ENCODE measurements around the gene SLCO4A1.
"Not testable (repeated sequence)": the region's sequence is repeated elsewhere in the genome, so short reads cannot be mapped to it uniquely, and the experiment has no call there.

The SLCO4A1 gene

DNA sequence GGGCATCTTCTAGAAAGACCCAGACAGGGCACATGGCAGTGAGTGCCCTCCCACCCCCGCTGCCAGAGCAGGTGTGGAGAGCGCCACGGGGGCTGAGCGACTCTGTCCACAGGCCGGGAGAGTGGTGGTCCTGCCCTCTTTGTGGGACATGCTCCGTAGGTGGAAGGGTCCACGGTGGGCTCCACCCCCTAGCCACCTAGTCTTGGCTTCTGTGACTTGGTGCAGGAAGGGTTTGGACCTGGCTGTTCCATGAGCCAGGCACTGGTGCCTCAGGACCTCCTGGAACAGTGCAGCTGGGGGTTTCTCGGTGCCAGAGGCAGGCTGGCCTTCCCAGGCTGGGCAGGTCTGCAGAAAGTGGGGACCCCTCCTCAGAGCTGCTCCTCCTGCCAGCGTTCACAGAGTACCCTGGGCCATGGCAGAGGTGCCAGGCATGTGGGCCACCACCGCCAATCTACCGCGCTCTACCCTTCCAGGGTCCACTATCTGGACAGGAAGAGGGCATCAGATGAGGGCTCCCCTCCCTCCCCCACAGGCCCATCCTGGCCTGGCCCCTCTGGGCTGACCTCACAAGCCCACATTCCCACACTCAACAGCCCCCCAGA is 23.0 kb downstream of the SLCO4A1 start:
- DNase-seq (ENCODE audit: low read depth), result no peak

DNA sequence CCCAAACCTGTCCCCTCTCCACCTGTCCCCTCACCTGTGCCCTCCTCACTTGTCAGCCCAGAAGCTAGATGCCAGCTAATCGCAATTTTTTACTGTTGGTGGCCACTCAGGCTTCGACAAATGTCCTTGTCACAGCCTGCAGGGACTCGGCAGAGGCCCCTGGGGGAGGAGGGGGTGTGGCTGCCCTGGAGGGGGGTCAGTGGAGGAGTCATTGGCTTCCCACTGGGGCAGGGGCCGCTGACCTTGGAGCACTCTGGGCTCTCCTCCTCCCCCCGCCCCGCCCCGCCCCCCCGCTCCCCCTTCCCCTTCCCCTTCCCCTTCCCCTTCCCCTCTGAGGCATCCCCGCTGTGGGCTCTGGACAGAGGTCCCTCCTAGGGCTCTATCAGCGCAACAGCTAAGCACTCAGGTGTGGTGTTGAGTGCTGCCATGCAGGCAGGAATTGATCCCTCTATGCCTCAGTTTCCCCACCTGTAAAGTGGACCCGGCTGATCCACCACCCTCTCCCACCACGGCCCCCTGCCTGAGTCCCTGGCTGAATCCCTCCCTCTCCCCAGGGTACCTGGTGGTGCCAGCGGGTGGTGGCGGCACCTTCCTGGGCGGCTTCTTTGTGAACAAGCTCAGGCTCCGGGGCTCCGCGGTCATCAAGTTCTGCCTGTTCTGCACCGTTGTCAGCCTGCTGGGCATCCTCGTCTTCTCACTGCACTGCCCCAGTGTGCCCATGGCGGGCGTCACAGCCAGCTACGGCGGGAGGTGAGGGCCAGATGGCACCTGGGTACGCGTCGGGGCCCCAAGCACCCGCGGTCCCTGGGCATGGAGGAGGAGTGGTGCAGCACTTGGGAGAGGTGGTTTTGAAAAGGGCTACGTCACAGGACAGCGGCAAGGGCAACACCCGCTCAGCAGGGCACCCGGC is 23.8 kb downstream of the SLCO4A1 start:
- DNase-seq (ENCODE audit: low read depth), result no peak

DNA sequence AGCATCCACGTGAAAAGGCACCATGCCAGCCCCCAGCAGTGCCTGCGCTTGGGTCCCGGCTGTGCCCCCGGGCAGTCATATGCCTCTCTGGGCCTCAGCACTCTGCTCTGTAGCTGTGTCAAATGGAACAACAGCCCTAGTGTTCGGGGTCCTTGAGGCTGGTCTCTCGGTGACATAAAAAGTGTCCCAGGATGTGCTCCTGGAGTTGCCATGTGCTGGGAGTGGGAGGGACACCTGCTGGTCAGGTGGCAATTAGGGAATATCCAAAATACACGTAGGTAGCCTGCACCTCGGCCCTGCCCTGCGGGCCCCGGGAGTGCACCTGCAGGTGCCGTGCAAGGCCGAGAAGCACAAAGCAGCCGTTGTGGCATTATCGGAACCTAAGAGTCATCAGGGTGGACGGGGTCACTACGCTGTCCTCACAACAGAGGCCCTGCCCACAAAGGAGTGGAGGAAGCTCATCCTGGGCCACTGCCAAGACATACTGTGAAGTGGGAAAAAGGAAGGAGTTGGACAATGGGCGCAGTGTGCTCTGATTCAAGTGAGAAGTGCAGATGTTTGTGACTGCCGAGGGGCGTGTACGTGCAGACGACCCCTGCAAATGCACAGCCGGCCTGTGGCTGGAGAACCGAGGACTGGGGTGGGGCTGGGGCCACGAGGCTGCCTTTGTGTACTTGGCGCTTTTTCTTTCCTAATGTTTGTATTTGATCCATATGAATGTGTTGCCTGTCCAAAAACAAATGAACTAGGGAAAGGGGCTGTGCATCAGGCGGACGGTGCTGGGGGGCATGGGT is 24.6 kb downstream of the SLCO4A1 start:
- peak; percentile 26 for DNase-seq (ENCODE audit: low read depth)

DNA sequence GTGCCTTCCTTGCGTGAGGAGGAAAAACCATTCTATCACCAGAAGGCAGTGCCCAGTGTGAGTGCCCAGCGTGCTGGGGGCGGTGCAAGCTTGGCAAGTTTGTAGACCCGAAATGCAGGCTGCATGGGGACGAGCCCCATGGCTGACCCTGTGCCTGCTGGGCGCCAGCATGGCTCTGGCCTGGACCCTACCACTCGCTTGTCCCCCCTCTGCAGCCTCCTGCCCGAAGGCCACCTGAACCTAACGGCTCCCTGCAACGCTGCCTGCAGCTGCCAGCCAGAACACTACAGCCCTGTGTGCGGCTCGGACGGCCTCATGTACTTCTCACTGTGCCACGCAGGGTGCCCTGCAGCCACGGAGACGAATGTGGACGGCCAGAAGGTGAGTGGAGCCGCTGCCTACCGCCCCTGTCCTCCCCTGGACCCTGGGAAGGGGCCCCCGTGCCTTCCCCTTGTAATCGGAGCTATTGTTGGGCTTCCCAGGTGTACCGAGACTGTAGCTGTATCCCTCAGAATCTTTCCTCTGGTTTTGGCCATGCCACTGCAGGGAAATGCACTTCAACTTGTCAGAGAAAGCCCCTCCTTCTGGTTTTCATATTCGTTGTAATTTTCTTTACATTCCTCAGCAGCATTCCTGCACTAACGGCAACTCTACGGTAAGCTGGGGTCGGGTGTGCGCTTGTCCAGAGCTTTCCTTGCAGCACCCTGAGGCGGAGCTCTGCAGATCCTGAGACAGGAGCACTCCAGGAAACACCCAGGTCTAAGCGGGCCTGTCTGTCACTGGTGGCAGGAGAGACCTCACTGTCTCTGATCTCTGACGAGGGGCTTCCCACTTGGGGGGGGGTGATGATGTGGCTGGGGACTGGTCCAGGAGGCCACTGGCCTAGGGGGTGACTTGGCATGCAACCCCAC is 25.5 kb downstream of the SLCO4A1 start:
- no peak for DNase-seq (ENCODE audit: low read depth)

DNA sequence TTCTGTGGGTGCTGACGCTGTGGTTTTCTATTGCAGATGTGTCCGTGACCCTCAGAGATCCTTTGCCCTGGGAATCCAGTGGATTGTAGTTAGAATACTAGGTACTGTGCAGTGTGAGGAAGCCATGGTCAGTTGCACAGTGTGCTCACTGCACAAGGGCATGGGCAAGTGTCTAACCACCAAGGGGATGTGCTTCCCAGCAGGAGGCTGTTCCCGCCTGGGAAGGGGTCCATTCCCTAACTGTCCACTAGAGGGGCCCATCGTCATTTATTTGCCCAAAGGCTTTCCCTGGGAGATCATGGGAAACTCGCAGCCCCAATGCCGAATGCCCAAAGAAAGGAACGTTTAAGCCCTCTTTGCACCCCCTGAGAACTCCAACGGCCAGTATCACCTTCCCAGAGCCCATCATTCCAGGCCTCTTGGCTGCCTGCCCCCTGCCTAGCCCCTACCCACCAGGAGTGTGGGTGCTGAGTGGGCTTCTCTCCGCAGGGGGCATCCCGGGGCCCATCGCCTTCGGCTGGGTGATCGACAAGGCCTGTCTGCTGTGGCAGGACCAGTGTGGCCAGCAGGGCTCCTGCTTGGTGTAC is 26.2 kb downstream of the SLCO4A1 start:
- DNase-seq (ENCODE audit: low read depth), result peak; percentile 87

DNA sequence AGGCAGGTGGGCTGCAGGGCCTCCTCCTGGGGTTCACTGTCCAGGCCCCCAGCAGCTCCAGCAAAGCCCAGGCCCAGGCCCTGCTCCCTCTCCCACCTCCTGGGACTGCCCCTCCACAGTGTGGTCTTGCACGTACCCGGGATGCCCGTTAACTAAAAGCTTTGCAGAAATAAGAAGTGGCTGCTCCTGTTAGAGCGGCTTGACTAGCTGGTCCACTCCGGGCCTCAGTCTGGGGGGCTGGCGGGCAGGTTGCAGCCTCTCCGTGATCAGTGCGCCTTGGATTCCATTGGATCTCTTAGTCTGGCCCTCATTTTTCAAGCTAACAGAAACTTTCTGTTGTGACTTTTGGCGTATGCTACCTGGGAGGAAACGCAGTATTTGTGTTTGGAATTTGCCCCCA is 26.9 kb downstream of the SLCO4A1 start:
- DNase-seq (ENCODE audit: low read depth), result no peak

DNA sequence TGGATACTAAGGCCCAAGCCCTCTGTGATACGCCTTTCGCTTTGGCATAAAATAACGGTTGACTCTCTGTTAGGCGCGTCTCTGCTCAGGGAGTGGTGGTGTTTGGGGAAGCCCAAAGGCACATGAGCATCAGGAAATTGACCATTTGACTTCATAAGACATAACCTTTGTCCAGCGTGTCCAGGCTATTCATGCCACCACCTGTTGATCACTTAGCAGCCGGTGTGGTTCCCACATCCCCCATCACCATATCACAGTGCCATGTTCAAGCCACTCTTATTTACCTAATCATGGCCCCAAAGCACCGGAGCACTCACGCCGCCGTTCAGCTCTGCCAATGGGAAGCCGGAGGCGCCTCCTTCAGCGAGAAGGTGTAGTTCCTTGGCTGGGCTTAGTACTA is 27.9 kb downstream of the SLCO4A1 start:
- DNase-seq (ENCODE audit: low read depth), result no peak

DNA sequence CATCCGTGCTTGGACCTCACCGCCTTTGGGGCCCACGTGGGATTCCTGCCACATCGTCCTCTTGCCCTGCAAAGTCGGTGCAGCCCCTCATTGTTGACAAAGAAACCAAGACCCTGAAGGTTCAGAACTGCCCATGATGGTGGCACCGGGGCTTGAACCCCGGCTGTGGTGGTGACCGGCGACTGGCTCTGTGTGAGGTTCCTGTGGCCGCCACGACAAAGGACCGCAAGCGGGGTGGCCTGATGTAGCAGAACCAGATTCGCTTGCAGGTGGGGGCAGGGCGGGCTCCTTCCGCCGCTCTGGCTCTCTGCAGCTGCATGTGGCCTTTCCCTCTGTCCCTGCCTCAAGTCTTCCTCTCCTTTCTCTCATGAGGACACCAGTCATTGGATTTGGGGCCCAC is 28.7 kb downstream of the SLCO4A1 start:
- DNase-seq (ENCODE audit: low read depth), result no peak

DNA sequence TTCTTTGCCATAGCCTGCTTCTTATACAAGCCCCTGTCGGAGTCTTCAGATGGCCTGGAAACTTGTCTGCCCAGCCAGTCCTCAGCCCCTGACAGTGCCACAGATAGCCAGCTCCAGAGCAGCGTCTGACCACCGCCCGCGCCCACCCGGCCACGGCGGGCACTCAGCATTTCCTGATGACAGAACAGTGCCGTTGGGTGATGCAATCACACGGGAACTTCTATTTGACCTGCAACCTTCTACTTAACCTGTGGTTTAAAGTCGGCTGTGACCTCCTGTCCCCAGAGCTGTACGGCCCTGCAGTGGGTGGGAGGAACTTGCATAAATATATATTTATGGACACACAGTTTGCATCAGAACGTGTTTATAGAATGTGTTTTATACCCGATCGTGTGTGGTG is 29.5 kb downstream of the SLCO4A1 start:
- no peak for DNase-seq (ENCODE audit: low read depth)

DNA sequence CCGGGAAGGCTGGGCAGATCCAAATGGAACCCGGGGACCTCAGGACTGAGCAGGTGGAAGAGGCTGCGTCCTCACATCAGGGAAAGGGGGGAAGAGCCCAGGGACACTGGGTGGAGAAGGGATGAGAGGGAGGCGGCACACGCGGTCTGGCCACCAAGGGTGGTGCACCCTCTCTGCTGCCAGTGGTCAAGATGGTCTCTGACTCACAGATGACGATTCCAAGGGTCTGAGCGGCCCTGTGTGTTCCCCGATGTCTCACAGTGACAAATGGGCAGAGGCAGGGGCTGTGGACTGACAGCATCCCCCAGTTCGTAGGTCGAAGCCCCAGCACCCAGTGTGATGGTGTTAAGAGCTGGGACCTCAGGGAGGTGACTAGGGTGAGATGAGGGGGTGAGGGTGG is 32.1 kb downstream of the SLCO4A1 start:
- peak; percentile 25 for DNase-seq (ENCODE audit: low read depth)

DNA sequence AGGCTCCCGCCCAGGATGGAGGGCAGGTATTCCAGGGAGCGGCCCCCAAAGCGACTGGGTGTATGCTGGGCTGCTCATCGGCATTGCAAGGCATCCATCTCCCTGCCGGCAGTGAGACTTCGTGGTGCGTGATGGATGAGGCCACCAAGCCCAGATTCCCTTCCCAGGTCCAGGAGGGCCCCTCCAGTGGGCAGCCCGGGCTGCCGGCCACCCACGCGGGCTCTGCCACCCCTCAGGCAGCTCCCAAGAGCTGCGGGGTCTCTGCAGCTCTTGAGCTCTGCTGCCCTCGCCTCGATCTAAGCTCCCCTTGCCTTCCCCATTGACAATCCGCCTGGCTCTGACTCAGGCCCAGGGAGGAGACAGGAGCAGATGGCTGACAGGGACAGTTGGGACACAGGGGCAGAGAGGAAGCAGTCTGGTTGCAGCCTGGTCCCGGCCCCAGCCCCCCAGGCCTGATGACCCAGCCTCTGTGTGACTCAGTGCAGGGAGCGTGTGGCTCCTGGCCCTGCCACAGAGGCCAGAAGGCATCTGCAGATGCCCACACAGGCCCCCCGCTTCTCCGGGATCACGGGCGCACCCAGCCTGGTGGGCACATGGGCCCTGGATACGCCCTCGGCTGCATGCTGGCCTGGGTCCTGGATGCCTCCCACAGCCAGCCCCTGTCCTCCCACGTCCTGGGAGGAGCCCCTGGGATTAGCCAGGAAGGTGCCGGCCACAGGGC is 33.0 kb downstream of the SLCO4A1 start:
- DNase-seq (ENCODE audit: low read depth), result peak; percentile 75

DNA sequence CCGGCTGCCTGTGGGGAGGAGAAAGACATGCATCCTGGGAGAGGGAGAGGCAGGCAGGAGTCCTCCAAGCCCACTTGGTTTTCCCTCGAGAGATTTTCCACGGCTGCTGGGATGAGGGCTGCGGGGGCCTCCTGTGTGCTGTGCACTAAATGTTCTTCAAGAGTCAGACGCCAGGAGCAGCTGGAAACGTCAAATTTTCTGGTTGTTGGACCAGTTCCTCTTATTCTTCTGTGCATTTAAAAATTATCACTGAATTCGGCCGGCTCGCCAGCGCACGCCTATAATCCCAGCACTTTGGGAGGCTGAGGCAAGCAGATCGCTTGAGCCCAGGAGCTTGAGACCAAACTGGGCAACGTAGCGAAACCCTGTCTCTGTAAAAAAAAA is 33.6 kb downstream of the SLCO4A1 start:
- DNase-seq (ENCODE audit: low read depth), result no peak

DNA sequence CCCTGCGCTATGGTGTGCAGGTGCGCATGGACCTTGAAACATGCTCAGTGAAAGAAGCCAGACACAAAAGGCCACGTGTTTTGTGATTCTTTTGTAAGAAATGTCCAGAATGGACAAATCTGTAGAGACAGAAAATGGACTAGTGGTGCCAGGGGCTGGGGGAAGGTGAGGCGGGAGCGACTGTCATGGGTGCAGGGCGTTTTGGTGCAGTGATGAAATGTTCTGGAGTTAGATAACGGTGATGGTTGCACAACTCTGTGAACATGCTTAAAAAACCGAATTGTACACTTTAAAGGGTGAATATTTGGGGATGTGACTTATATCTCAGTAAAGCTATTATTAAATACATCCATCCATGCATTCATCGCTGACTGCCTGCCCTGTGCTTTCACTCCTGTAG is 34.7 kb downstream of the SLCO4A1 start:
- DNase-seq (ENCODE audit: low read depth), result no peak

DNA sequence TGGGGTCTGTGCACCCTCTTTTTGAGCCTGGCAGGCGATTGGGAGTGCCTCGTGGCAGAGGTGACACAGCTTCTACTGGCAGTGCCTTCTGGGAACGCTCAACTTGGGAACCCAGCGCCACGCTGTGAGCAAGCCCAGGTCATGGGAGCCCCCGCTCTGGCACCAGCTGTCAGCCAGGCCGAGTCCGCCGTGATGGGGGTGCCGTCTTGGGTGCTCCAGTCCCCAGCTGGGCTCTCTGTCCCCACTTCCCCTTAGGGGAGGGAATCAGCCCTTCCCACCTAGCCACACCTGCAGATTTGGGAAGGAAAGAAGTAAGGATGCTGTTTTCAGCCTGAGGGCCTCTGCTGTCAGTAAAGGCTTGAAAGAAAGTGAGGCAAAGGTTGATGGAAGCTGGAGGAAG is 35.4 kb downstream of the SLCO4A1 start:
- DNase-seq (ENCODE audit: low read depth), result no peak

DNA sequence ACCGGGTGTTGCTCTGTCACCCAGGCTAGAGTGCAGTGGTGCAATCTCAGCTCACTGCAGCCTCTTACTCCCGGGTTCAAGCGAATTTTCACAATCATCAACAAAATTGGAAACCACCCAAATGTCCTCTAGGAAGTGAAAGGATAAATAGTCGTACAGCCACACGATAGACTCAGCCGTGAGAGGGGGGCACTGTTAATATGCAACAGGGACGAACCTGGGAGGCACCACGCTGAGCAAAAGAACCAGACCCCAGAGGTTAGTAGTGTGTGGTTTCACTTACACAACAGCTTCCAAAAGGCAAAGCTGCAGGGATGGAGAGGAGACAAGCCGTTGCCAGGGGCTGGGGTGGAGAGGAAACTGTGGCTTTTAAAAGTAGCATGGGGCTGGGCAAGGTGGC is 36.2 kb downstream of the SLCO4A1 start:
- no peak for DNase-seq (ENCODE audit: low read depth)

DNA sequence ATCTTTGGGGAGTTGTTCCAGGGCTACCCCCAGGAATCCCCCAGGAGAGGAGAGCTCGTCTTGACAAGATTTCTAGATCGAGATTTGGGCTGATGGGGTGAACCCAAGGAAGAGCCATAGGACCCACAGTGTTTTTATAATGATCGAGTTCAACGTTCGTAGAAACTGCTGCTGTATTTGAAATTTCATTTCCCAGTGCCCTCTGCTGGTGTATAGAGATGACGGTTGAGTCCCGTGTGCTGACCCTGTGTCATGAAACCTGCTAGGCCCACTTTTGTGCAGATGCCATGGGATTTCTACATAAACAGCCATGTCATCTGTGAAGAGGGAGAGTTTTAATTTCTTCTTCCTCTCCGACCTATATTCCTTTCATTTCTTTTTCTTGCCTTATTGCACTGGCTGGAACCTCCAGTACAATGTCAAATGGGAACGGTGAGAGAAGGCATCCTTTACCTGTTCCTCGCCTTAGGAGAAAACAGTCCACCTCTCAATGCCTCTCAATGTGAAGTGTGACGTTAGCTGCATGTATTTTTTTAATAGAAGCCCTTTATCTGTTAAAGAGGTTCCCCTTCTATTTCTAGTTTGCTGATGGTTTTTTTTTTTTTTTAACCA is 37.8 kb downstream of the SLCO4A1 start:
- DNase-seq (ENCODE audit: low read depth), result no peak

DNA sequence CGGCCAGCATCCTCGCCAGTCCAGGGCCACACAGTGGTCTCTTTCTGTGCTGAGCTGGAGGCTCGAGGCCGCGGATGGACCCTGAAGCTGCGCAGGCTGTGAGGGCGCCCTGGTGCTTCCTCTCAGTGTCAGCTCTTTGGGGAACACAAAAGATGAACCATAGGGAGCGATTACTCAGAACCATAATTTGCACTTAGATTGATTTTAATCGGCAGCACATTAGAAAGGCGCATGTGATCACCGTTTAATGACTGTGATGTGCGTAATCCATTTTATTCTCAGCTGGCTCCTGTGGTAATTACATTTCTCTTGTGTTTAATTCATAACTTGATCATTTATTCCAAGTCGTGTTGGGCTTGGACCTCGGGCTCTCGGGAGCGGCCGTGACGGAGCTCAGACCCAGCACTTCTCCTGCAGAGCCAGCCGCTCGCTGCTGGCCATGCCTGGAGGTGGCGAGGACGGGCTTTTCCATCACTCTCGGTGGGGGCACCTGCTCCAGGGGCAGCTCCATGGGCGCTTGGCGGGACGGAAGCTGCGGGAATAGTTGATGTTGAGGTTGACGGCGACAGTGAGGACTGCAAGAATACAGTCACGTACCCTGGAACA is 40.7 kb downstream of the SLCO4A1 start:
- no peak for DNase-seq (ENCODE audit: low read depth)

DNA sequence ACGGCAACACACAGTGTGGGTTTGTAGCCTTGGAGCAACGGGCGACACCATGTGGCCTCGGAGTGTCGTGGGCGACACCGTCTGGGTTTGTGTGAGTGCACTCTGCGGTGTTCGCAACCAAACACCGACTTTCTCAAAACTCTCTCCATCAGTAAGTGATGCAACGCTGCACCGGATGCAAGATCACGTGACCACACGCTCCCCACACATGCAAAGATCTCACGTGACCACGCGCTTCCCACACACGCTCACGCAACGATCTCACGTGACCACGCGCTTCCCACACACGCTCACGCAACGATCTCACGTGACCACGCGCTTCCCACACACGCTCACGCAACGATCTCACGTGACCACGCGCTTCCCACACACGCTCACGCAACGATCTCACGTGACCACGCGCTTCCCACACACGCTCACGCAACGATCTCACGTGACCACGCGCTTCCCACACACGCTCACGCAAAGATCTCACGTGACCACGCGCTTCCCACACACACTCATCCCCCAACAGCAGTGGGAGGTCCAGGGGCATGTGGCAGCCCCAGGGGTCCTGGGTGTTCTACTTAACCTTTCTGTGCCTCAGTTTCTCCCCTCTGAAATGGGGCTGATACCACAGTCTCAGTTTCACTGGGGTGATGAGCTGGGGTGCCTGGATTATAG is 41.5 kb downstream of the SLCO4A1 start:
- DNase-seq (ENCODE audit: low read depth), result not testable (repeated sequence)

DNA sequence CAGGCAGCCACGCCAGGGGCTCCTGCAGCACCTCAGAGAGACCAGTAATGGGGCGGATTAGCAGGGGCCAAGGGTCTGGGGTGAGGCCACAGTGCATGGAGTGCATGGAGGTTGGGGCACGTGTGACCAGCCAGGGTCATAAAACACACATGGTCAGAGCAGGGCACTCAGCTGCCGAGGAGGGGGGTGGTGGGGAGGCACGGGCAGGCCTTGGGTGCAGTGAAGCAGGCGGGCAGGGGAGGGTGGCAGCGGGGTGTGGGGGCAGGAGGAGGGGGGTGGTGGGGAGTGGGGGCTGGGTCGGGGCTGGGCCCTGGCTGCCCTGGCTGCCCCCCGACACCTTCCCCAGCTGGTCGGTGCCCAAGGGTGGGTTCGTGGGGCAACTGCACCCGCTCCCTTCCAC is 42.7 kb downstream of the SLCO4A1 start:
- DNase-seq (ENCODE audit: low read depth), result no peak
